ENCODE results near the gene DISP2. TPM values are rescaled to one million over a fixed set of nuclear protein-coding genes. Genes with fewer than 3 reads are reported as not detected.

Gene DISP2
- total RNA-seq, 1 experiment from 2014 or later = 1.3 TPM

GRCh38 chr15:40343512-40343911, 14.5 kb upstream of the DISP2 start:
- H3K4me1 ChIP-seq (ENCODE audit: insufficient read depth, low read length) = no peaks in the 10 kb centered on the region
- peaks cover 7% of the 10 kb centered on the region for H3K27me3 Mint-ChIP-seq (ENCODE audit: low read depth)
- no peak for DNase-seq
- H4K91ac ChIP-seq (ENCODE audit: insufficient read length, low read depth, low read length) = no peak overlapping the region
- H4K5ac ChIP-seq (ENCODE audit: insufficient read length, low read depth, low read length) = no peak overlapping the region
- no peaks in the 10 kb centered on the region for H3K9me3 ChIP-seq (ENCODE audit: control insufficient read depth, low read depth, low read length)
- H2BK120ac ChIP-seq (ENCODE audit: low read depth, low read length, poor library complexity, severe bottlenecking) = no peak overlapping the region
- no peak overlapping the region for H3K4me2 ChIP-seq (ENCODE audit: insufficient read depth, insufficient read length, low read length)
- no peak overlapping the region for H3T11ph ChIP-seq (ENCODE audit: low read length)
- H2AFZ ChIP-seq (ENCODE audit: low read length) = no peak overlapping the region
- H3K27ac ChIP-seq (ENCODE audit: insufficient read length, low read depth, low read length) = no peak overlapping the region
- no peaks in the 10 kb centered on the region for H4K20me1 ChIP-seq (ENCODE audit: control insufficient read depth, insufficient read depth, insufficient read length)
- H3K9ac ChIP-seq (ENCODE audit: extremely low read depth, insufficient read length, low read length) = no peak overlapping the region
- H3K4me1 Mint-ChIP-seq = peaks cover 14 to 31% of the 10 kb centered on the region in 2 experiments
- H3K18ac ChIP-seq (ENCODE audit: insufficient read length, low read depth, low read length) = no peak overlapping the region
- H2BK20ac ChIP-seq (ENCODE audit: low read depth, low read length, poor library complexity, severe bottlenecking) = no peak overlapping the region
- no peak overlapping the region for H3K23ac ChIP-seq (ENCODE audit: insufficient read length, low read depth, low read length)
- H3K27me3 ChIP-seq (ENCODE audit: insufficient read depth, low read length) = no peaks in the 10 kb centered on the region
- no peak overlapping the region for H3K27ac Mint-ChIP-seq
- H2BK12ac ChIP-seq (ENCODE audit: insufficient read length, low read depth, low read length) = no peak overlapping the region
- H3K23me2 ChIP-seq (ENCODE audit: insufficient read length, low read depth, low read length, poor library complexity, severe bottlenecking) = no peaks in the 10 kb centered on the region
- H3K79me2 ChIP-seq (ENCODE audit: insufficient read depth, low read length) = no peaks in the 10 kb centered on the region
- no peak overlapping the region for H2AK5ac ChIP-seq (ENCODE audit: insufficient read length, low read length)
- H3K79me1 ChIP-seq (ENCODE audit: insufficient read depth, low read depth, low read length, poor library complexity, severe bottlenecking) = no peaks in the 10 kb centered on the region
- no peaks in the 10 kb centered on the region for H3K9me3 Mint-ChIP-seq
- no peak for TF ChIP-seq CTCF (conservative IDR thresholded peaks at IDR 0.05)
- no CpG with 5 or more reads among the region's 10 CpGs for WGBS (ENCODE audit: extremely low coverage, insufficient read length, low lambda C conversion rate)
- no peak overlapping the region for H2BK15ac ChIP-seq (ENCODE audit: low read depth, low read length)
- no peak overlapping the region for H3K4me3 Mint-ChIP-seq
- no peak overlapping the region for H4K8ac ChIP-seq (replicated peaks; ENCODE audit: insufficient read length, low read depth, low read length)
- no peaks in the 10 kb centered on the region for H3K36me3 Mint-ChIP-seq (ENCODE audit: insufficient read depth in 1 of 3, low read depth in 3 of 3)
- no peak overlapping the region for H3K14ac ChIP-seq (ENCODE audit: insufficient read depth, low read length)
- H3K56ac ChIP-seq (ENCODE audit: insufficient read length, low read depth, low read length) = no peak overlapping the region
- H3K4ac ChIP-seq (ENCODE audit: low read depth, low read length) = no peak overlapping the region
- H2BK5ac ChIP-seq (ENCODE audit: insufficient read length, low read length) = no peak overlapping the region
